Progenitor cell of endocrine pancreas (in vitro differentiated cells): Measurements from ENCODE around the gene BPGM. TPM values are rescaled to one million over a fixed set of nuclear protein-coding genes. Genes with fewer than 3 reads are reported as not detected.
A peak's percentile ranks its signal among the peaks of the same experiment; 100 is the strongest.

Experiments
- DNase-seq: peaks from one replicate; pipeline ENCODE4 v3.0.0; 2021; ENCODE audit warnings: low spot score; ENCODE audit not compliant: unreplicated experiment
- H3K27ac Mint-ChIP-seq: 2 replicates; pipeline ENCODE4 v1.8.0; 2021; ENCODE audit warnings: mild to moderate bottlenecking, moderate library complexity, mixed read lengths
- H3K27me3 Mint-ChIP-seq: 2 replicates; pipeline ENCODE4 v1.8.0; 2021; ENCODE audit warnings: mixed read lengths
- H3K36me3 Mint-ChIP-seq: 2 replicates; pipeline ENCODE4 v1.8.0; 2022; ENCODE audit warnings: mixed read lengths; ENCODE audit not compliant: insufficient read depth
- H3K4me1 Mint-ChIP-seq: 2 replicates; pipeline ENCODE4 v1.8.0; 2021; ENCODE audit warnings: low read depth, mixed read lengths
- H3K4me3 Mint-ChIP-seq: 2 replicates; pipeline ENCODE4 v1.8.0; 2021; ENCODE audit warnings: low read depth, mild to moderate bottlenecking, moderate library complexity, mixed read lengths
- H3K9me3 Mint-ChIP-seq: 2 replicates; pipeline ENCODE4 v1.8.0; 2021; ENCODE audit warnings: low read depth, mixed read lengths
- CTCF ChIP-seq: fragments of 200-600 bp; sonication (generic); IDR thresholded peaks from one replicate; pipeline ENCODE4 v1.5.0; 2021; ENCODE audit warnings: antibody characterized with exemption, mild to moderate bottlenecking; ENCODE audit not compliant: unreplicated experiment
- total RNA-seq: library from RNA; stranded (reverse); gene quantifications from 2 replicates; pipeline ENCODE4 v1.2.1, GENCODE V29; 2021

BPGM gene
- total RNA-seq, 1 donor from 2014 or later: 22.8 TPM

- DNase-seq: no peak
- no peak overlapping the region for H3K27ac Mint-ChIP-seq
- H3K36me3 Mint-ChIP-seq: no peaks in the 10 kb centered on the region
- TF ChIP-seq CTCF: peak; percentile 35
- no peaks in the 10 kb centered on the region for H3K9me3 Mint-ChIP-seq
- H3K4me1 Mint-ChIP-seq: peaks cover 3% of the 10 kb centered on the region
- H3K27me3 Mint-ChIP-seq: peaks cover 3% of the 10 kb centered on the region
- H3K4me3 Mint-ChIP-seq: no peak overlapping the region
These were observed 54.6 kb downstream of the BPGM start for GRCh38 chr7:134701272-134701671.

GRCh38 chr7:134702366-134703240, 56.0 kb downstream of the BPGM start:
- Mint-ChIP-seq H3K4me3 (no peak overlapping the region), H3K27me3 (peaks cover 3% of the 10 kb centered on the region), H3K4me1 (peaks cover 3% of the 10 kb centered on the region), H3K27ac (no peak overlapping the region), H3K9me3 (no peaks in the 10 kb centered on the region), H3K36me3 (no peaks in the 10 kb centered on the region)
- DNase-seq: no peak
- TF ChIP-seq CTCF: no peak

GRCh38 chr7:134703241-134703594, 56.6 kb downstream of the BPGM start:
- no peak for TF ChIP-seq CTCF
- Mint-ChIP-seq H3K4me1 (peaks cover 3% of the 10 kb centered on the region), H3K36me3 (no peaks in the 10 kb centered on the region), H3K27ac (no peak overlapping the region), H3K4me3 (no peak overlapping the region), H3K9me3 (no peaks in the 10 kb centered on the region), H3K27me3 (peaks cover 3% of the 10 kb centered on the region)
- DNase-seq: no peak

GRCh38 chr7:134703782-134704181, 57.1 kb downstream of the BPGM start:
- Mint-ChIP-seq H3K27me3 (peaks cover 3% of the 10 kb centered on the region), H3K36me3 (no peaks in the 10 kb centered on the region), H3K4me1 (peaks cover 3% of the 10 kb centered on the region), H3K4me3 (no peak overlapping the region), H3K27ac (no peak overlapping the region), H3K9me3 (no peaks in the 10 kb centered on the region)
- TF ChIP-seq CTCF: no peak
- no peak for DNase-seq

GRCh38 chr7:134704827-134705226, 58.2 kb downstream of the BPGM start:
- peaks cover 3% of the 10 kb centered on the region for H3K27me3 Mint-ChIP-seq
- no peak overlapping the region for H3K4me3 Mint-ChIP-seq
- H3K36me3 Mint-ChIP-seq: no peaks in the 10 kb centered on the region
- no peaks in the 10 kb centered on the region for H3K9me3 Mint-ChIP-seq
- TF ChIP-seq CTCF: no peak
- H3K27ac Mint-ChIP-seq: no peak overlapping the region
- DNase-seq: no peak
- peaks cover 3% of the 10 kb centered on the region for H3K4me1 Mint-ChIP-seq
